ENCODE measurements around the gene CROCC2.

Gene CROCC2

DNA sequence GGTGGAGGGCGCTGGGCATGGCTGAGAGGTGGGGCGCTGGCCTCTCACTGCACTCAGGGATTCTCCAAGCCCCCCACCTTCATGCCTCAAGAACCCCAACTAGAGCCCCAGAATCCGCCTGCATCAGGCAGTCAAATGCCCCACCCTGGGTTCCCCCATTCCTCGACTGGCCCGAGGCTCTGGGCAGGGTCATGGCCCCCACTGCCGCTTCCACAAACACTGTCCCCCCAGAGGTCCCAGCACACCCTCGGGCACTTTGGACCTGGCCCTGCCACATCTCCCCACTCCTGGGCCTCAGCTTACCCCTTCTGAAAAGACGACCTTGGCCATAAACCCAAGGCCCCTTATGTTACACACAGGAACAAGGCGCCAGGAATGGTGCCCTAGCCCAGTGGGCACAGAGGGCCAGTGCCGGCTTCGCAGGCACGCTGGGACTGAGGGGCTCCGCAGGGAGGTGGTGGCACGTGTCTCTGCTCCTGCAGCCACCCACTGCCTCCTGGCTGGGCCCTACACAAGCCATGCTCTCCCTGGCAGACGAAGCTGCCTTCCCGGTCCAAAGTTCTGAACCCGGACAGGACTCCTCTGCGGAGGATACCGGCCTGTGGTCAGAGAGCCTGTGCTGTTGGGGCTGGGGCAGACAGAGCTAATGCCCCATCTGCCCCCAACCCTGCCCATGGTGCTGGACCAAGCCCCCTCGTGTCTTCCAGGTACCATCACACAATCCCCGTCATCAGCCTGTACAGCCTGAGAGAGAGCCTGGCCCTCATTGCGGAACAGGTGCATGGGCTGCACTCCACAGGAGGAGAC is 30.7 kb upstream of the CROCC2 start:
- DNase-seq (ENCODE audit: low read depth): no peak

- DNase-seq (ENCODE audit: low read depth): no peak
Observed at GRCh38 chr2:240876035-240876474, 30.1 kb upstream of the CROCC2 start.

- no peak for DNase-seq (ENCODE audit: low read depth)
Observed at GRCh38 chr2:240876475-240877251, 29.5 kb upstream of the CROCC2 start.

GRCh38 chr2:240877460-240878340 is 28.4 kb upstream of the CROCC2 start:
- no peak for DNase-seq (ENCODE audit: low read depth)

DNA sequence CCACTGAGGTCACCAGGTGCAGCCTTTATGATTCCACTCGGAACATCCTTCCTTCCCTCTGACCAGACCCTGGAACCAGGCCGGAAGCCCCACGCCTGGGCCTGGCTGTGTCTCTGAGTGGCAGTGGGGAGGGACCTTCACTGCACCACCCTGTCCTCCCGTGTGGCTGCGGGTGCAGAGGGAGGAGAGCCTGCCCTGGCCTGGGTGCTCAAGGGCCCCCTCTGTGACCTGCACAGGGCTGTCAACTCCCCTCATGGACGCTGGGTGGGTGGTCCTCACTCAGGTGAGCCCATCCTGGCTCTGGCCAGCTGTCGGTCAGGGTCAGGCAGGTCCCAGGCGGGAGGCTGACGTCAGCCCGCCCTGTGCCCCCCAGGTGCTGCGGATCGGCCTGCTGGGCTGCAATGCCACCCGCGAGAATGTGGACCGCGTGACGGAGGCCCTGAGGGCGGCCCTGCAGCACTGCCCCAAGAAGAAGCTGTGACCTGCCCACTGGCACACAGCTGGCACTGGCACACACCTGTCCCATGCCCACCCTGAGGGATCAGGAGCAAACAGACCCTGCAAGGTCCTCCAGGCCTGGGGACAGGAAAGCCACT is 27.7 kb upstream of the CROCC2 start:
- no peak for DNase-seq (ENCODE audit: low read depth)

- DNase-seq (ENCODE audit: low read depth): no peak
Observed at GRCh38 chr2:240879105-240879504, 27.0 kb upstream of the CROCC2 start.

DNA sequence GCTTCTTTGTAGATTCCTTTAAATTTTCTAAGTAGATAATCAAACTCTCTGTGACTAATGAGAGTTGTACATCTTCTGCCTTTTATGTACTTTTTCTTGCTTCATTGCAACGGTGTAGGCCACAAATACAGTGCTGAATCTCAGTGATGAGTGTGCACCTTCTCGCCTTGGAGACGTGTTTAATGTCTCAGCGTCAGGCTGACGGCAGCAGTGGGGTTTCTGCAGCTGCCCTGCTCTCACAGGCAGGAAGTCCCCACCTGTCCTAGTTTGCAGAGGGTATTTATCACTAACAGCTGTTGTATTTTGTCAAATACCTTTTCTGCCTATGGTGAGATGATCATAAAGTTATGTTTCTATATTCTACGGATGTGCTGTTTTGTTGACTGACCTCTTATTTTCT is 24.2 kb upstream of the CROCC2 start:
- DNase-seq (ENCODE audit: low read depth): no peak

DNA sequence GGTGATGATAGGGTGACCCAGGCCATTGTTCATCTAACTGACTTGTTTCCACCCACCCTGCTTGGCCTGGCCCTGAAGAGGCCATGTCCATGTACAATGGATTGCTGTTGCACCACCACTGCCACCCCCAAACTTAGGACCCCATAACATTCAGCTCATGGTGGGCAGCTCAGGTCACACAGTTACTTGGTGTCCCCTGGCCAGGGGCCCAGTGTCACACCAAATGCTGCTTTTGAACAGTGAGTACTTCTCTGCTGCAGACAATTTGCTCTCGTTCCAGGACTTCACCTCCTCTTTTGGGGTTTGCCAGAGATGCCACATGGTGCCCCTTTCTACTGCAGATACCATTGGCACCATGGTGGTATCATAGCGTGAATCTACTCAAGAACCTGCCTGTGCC is 21.9 kb upstream of the CROCC2 start:
- DNase-seq (ENCODE audit: low read depth): no peak

GRCh38 chr2:240884745-240885144 is 21.4 kb upstream of the CROCC2 start:
- DNase-seq (ENCODE audit: low read depth): no peak

DNA sequence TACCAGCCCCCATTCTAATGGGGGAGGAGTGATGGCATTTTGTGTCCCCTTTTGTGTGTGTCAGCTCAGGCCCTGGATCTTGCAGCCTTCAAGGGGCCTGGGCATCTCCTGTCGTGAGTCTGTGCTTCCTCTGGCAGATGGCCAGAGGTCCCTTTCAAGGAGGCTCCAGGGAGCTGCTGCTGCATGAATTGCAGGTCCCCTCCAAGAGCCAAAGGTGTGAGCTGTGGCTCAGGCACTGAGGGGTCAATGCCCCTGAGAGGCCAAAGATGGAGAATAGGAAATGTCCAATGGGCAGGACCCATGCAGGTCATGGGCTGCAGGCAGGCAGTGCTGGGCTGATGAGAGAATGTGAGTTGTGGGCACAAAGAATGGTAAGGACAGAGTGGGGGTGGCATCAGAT is 20.6 kb upstream of the CROCC2 start:
- DNase-seq (ENCODE audit: low read depth): no peak

- DNase-seq (ENCODE audit: low read depth): no peak
Observed at GRCh38 chr2:240886023-240886565, 20.0 kb upstream of the CROCC2 start.

DNA sequence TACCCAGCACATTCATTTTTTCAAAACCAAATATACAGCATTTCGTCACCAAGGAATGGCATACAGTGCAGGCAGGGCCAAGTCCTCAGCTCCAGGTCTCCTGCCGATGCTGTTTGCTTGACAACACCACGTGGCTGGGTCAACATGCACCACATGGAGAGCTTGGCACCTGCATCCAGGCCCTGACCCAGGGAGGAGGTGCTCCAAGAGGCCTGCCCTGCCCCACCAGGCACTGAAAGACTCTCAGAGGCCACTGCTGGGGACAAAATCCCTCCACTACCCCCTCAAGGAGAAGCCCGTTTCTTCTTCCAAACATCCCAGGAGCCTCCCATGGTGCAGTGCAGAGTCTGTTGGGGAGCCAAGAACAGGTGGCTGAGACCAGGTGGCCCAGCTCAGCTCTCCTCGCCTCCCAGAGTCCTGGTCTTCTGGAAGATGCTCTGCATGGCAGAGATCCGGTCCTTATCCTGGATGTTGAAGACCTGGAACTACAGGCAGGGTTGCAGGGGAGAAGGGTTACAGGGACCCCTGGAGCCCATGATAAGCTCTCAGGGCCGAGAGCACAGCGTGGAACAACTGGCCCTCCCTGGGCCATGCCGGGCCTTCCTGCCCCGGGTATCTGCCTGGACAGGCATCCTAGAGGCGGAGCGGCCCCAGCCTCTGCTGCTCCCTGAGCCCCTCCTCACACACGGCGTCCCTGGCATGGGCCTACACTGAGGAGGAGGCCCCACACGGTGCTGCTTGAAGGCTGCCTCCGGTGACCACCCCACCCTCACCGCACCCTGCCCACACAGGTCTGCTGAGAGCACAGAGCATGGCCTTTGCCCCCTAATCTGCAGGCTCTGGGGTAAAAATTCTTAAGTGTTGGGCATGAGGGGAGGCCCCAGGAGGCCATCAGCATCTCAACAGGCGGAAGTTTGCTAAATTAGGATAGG is 19.2 kb upstream of the CROCC2 start:
- DNase-seq (ENCODE audit: low read depth): no peak

GRCh38 chr2:240887631-240888030 is 18.5 kb upstream of the CROCC2 start:
- DNase-seq (ENCODE audit: low read depth): no peak

DNA sequence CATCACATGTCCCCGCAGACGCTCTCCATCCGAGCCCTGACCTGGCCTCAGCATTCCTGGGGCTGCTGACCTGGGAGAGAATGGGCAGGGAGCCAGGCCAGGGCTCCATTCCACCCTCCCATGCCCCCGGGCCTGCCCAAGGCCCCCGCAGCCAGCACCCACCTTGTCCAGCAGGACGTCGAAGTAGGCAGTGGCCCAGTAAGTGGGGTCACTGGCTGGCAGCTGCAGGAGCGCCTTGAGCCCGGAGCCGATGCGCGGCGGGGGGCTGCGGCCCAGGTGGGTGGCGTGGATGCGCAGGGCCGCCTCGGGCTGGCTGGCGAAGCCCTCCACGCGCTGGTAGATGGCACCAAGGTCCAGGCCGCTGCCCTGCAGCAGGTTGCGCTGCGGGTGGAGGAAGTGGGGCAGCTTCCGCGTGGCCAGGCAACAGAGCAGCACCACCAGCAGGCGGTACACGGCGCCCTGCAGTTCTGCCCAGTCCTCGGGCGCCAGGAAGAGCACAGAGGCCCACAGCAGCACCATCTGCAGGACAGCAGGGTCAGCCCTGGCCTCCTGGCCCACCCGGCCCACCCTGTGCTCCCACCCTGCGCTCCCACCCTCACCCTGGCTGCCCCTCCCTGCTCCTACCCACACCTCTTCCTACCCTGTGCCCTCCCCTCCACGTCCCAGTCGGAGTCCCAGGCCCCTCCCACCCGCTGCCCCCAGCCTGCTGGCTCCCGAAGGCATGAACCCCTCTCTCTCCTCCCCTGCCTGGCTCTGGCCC is 17.8 kb upstream of the CROCC2 start:
- no peak for DNase-seq (ENCODE audit: low read depth)

GRCh38 chr2:240888890-240889573 is 17.1 kb upstream of the CROCC2 start:
- no peak for DNase-seq (ENCODE audit: low read depth)

DNA sequence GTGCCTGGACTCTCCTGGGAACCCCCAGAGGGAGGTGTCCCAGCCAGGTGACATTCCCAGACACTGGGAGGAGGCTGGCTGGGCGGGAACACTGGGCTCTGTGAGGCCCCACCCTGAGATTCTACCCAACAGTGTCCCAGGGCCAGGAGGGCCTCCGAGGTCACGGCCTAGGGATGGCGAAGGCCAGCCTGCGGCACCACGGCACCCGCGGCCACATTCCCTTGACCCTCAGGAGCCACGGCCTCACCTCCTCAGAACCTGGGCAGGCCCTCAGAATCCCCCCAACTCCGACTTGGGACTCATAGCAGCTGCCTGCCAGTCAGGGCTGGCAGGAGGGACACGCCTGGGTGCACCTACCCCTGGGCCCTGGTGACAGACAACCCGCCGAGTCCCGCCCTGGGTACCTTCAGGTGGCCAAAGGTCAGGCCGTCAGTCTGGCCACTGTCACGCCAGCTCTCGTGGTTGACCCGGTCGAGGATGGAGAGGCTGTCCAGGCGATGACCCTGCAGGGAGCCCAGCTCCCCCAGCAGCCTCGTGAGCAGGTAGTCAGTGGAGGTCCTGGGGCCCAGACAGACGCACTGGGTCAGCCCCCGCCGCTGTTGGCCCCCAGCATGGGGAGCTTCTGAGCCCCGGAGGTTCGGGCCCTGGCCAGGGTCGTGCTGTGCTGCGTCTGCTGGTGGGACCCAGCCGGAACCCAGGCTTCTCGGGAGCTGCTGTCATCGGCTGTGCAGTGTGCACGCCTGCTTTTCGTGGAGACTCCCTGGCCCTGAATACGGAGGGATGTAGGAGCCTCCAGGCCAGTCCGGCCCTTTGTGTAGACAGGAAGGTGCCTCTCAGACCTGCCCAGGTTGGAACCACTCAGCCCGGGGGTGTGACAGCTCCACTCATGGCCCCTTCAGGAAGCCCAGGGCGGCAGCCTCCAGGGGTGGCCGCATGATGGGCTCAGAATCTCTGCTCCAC is 16.3 kb upstream of the CROCC2 start:
- DNase-seq (ENCODE audit: low read depth): no peak

GRCh38 chr2:240890691-240891090 is 15.4 kb upstream of the CROCC2 start:
- DNase-seq (ENCODE audit: low read depth): no peak
